DMS53 treated with DMSO at 0.1 percent for 48 hours (cell line): ENCODE measurements around the gene PTCHD1.

ENCODE experiments used
- DNase-seq: peaks from one replicate; lab custom pipeline; 2025; ENCODE audit not compliant: unreplicated experiment; lab: John Stamatoyannopoulos, UW

PTCHD1 gene

DNA sequence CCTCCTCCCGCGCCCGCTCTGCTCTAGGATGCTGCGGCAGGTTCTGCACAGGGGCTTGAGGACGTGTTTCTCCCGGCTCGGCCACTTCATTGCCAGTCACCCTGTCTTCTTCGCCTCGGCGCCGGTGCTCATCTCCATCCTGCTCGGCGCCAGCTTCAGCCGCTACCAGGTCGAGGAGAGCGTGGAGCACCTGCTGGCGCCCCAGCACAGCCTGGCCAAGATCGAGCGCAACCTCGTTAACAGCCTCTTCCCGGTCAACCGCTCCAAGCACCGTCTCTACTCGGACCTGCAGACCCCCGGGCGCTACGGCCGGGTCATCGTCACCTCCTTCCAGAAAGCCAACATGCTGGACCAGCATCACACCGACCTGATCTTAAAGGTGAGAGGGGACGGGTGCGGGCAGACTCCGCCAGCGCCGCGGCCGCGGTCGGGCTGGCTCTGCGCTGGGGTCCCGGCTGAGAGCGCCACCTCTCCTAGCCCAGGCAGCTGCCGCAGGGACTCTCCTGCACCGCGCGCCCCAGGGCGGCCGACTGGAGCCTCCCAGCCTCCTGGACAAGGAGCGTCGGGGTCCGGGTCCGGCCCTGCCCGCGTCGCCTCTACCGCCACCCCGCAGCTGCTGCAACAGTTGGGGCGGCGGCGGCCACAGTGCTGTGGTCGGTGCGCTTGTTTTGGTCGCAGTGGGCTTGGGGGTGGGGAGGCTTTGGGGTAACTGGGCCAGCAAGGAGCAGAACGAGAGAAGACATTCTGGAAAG lies at the start of gene PTCHD1:
PTCHD1 (plus strand) TSS at position 2 of the 752 bp plus-strand sequence; CDS start at position 29, 27 bp downstream.
- DNase-seq = no peak

DNA sequence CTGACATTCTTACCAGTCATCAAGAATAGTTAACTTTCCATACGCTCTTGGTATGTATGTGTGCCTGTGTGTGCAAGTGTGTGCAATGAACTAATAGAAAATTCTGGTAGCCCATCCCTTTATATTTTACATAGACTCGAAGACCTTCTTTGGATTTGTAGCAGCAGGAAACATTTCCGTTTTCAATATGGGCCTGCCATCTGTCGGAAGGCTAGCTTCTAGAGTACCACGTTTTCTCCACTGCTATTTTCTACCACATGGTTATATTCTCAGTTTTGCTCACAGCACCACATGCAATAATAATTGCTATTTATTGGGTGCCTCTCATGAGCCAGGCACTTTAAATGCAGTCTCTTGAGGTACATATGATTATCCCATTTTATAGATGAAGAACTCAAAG lies 47.9 kb upstream of the PTCHD1 start:
- no peak for DNase-seq

DNA sequence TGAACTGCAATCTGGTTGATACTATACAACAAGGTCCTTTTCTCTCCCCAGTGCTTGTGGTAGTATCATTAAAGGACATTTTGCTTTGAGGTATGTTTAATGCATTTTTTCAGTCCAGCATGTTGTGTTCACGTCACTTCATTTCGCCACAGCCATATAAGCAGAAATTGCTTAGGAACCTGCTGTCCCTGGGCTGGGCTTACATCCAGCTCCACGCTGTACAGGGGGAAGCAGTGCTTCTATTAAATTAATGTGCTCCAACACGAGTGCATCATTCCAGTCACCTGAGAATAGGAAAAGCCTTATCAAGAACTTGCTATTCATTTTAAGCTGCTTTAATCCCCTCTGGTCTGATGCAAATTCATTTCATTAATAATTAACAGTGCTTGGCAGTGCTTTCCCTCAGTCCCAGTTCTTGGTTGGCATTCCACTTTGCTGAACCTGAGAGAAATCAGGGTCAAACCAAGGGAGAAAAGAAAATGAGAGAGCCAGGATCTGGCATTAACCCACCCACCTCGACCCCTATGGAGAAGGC lies 47.4 kb upstream of the PTCHD1 start:
- no peak for DNase-seq

DNA sequence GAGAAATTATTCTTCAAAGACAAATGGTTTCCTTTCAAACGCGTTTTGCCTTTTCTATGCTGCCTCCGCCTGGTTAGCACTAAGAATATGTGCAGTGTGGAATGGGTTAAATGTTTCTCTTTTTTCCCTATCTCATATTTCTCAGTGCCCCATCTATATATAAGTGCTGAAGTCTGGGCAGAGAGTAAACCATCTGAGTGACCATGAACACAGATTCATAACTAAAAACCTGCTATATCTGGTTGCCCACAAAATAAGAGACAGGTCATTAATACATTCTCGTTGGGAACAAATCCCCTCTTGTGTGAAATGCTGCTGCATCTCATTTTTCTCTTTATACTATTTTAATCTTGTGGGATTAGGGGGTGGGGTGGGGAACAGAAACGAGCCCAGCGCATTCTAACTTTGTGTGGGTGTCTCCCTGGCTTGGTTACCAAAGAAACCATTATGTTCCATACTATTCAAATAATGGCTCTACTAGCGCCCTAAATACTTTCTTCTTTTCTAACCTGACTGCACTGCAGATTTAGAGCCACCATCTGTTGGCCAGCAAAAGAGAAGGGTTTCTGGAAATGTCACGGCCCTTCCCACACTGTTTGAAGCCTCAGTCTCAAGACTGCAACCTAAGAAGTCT lies 42.2 kb upstream of the PTCHD1 start:
- DNase-seq = no peak

- no peak for DNase-seq
Measured at GRCh38 chrX:23292988-23293651, 41.5 kb upstream of the PTCHD1 start.

DNA sequence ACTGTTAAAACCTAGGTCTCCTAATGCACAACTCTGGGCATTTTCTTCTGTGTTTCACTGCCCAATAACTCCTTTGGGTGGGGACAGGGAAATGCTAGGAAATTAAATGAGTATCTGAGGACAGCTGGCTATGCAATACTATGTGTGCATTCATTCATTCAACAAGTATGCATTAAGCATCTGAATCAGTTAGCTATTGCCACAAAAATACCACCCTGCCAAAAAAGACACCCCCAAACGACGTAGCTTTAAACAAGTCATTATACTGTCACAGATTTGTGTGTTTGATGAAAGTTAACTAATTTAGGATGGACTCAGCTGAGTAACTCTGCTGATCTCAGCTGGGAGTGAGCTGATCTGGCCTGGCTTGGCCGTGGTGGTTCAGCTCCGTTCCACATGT lies 29.8 kb upstream of the PTCHD1 start:
- DNase-seq = no peak

DNA sequence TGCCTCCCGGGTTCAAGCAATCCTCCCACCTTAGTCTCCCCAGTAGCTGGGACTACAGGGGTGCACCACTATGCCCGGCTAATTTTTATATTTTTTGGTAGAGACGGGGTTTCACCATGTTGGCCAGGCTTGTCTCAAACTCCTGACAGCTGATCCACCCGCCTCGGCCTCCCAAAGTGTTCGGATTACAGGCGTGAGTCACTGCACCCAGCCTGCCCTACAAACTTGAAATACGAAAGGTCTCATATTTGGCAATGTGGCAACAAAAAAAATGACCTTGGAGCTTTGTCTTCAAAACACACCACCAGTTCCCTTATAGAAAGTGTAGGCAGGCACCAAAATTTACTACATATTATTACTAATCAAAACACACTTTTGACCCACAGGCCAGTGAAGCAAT lies 22.9 kb upstream of the PTCHD1 start:
- no peak for DNase-seq

- DNase-seq = no peak
Measured at GRCh38 chrX:23312136-23312535, 22.5 kb upstream of the PTCHD1 start.

GRCh38 chrX:23317799-23318724 lies 16.6 kb upstream of the PTCHD1 start:
- peak; percentile 5 for DNase-seq

DNA sequence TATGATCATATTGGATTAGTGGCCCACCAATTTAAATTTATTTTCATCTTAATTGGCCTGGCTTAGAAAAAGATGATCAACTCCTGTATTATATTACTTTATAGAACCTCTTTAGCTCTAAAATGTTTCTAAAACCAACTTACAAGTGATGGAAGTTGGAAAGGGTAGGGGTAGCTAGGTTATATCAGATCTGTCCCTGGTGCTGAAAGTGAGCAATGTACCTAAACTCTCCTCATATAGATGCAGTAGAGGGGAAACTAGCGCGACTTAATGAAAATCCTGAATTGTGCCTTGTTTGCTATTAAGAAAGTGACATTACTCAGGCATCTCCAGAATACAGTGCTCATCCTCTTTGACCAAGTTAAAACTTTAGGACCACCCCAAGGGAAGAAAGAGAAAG lies 7.5 kb upstream of the PTCHD1 start:
- DNase-seq = no peak

GRCh38 chrX:23331701-23332100 lies 2.9 kb upstream of the PTCHD1 start:
- DNase-seq = no peak

GRCh38 chrX:23332101-23332887 lies 2.4 kb upstream of the PTCHD1 start:
- DNase-seq = no peak

- no peak for DNase-seq
Measured at GRCh38 chrX:23332888-23333821, 1.5 kb upstream of the PTCHD1 start.

- DNase-seq = no peak
Measured at GRCh38 chrX:23333842-23334520, 668 bp upstream of the PTCHD1 start.

GRCh38 chrX:23334521-23334847 lies 165 bp upstream of the PTCHD1 start:
- DNase-seq = no peak

GRCh38 chrX:23338334-23338733 lies 3.7 kb downstream of the PTCHD1 start:
- DNase-seq = no peak

DNA sequence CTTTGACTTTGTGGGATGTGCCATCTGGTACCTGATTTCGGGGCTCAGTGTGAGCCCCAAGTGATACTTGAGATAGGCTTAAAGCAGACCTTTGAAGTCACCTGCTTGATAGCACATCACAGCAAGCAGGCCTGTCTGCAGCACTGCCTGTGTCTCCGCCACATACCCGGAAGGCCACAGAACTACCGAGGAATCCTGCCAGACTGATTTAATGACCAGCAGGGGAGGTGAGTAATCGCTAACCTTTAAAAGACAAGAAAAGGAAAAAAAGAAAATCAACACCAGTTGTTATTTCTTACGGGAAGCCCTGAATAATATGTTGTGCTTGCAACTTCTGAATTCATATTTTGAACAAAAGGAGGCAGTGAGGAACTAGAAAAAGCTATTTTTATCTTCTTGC lies 6.8 kb downstream of the PTCHD1 start:
- no peak for DNase-seq

DNA sequence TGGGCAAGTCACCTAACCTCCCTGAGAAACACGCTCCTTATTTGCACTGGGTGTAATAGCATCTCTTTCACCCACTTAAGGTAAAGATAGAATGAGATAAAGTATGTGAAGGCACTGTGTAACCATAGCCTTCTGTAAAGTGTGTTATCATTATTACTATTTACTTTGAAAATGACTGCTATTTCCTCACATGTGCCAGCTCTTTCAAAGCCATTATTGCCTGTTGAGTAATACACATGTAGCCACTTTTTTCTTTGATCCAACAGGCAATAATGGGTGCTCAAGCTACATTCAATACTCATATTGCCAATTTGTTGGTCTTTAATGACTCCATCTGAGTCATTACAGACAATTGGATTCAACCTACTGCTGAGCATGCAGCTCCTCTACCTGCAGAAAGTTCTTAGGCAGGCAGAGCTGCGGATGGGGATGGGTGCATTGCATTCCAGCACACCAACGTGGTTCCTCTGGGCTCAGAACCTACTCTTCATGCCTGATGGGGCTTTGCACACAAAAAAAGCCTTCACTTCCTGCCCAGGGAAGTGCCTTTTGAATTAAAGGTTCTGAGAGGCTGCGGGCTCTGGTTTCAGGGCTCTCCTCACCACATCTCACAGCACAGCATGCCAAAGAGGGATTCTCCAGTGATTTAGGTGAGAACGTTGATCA lies 9.7 kb downstream of the PTCHD1 start:
- DNase-seq = no peak
